ENCODE data around the gene MTRF1. TPM values are rescaled to one million over a fixed set of nuclear protein-coding genes. Genes with fewer than 3 reads are reported as not detected.

MTRF1 gene
- total and polyA plus RNA-seq, 2 of the 4 experiments (the other 2 are of a cell fraction) = 9.7 to 12.4 TPM

GRCh38 chr13:41302743-41303142 is 39.4 kb upstream of the MTRF1 start:
- Histone ChIP-seq H3K9ac (ENCODE audit: low read depth, low read length) (no peak overlapping the region), H2AFZ (replicated peaks; ENCODE audit: low read length, poor library complexity) (no peak overlapping the region), H3K36me3 (ENCODE audit: control insufficient read depth, insufficient read depth, low read length) (no peaks in the 10 kb centered on the region), H4K8ac (ENCODE audit: low read depth in 2 of 2, low read length in 2 of 2) (no peak overlapping the region), H3K4me1 (ENCODE audit: control insufficient read depth, insufficient read depth, low read length) (0 out of 2 replicates have a peak, but pooled peaks cover 4% of the 10 kb centered on the region), H4K91ac (ENCODE audit: insufficient read depth, low read depth, low read length) (no peak overlapping the region), H4K20me1 (ENCODE audit: insufficient read depth, low read length) (no peaks in the 10 kb centered on the region), H3K4me2 (ENCODE audit: low read depth, low read length) (no peak overlapping the region), H2BK20ac (ENCODE audit: low read depth, low read length) (no peak overlapping the region), H3K14ac (replicated peaks; ENCODE audit: low read depth, low read length) (no peak overlapping the region), H3K79me1 (ENCODE audit: low read depth in 1 of 2, low read length in 2 of 2) (no peaks in the 10 kb centered on the region), H2AK5ac (ENCODE audit: low read depth, low read length) (no peak overlapping the region), H3K4ac (ENCODE audit: low read depth, low read length) (no peak overlapping the region), H3K9me1 (ENCODE audit: insufficient read depth, low read length) (no peaks in the 10 kb centered on the region), H2BK5ac (ENCODE audit: low read depth, low read length, poor library complexity, severe bottlenecking) (no peak overlapping the region), H2BK15ac (ENCODE audit: low read depth, low read length) (no peak overlapping the region), H3K23ac (ENCODE audit: low read depth, low read length) (no peak overlapping the region), H2BK120ac (ENCODE audit: low read depth, low read length) (no peak overlapping the region), H3K27ac (ENCODE audit: insufficient read depth, low read length) (no peak overlapping the region), H4K5ac (ENCODE audit: low read depth, low read length) (no peak overlapping the region), H3K27me3 (ENCODE audit: control insufficient read depth, insufficient read depth, low read length) (no peaks in the 10 kb centered on the region), H3K4me3 (ENCODE audit: insufficient read depth, low read depth, low read length) (no peak overlapping the region), H3K18ac (ENCODE audit: low read depth, low read length) (no peak overlapping the region), H2AK9ac (replicated peaks; ENCODE audit: low read depth, low read length, poor library complexity) (no peak overlapping the region), H3K56ac (ENCODE audit: extremely low read depth, insufficient read depth, low read length) (no peak overlapping the region), H3K9me3 (ENCODE audit: control insufficient read depth, insufficient read depth, low read length) (no peaks in the 10 kb centered on the region)
- POLR2A ChIA-PET (ENCODE audit: unreplicated experiment) = no interaction called here
- CTCF ChIA-PET = no interaction called here
- dilution Hi-C loops (cut with HindIII; ENCODE audit: low sequenced_read_pairs, unreplicated experiment) = no loop called here
- ATAC-seq (ENCODE audit: low read depth) (no peak), DNase-seq (no peak)
- in situ Hi-C loops (cut with MboI; ENCODE audit: low sequenced_read_pairs) = loop anchor here (25.0 kb wide), 1 partner anchor 215 kb away; no protein-coding TSS in a partner anchor
- intact Hi-C loops (cut with micrococcal nuclease) = no loop called here
- no TSS peak for BruUV-seq (replicated peaks)
- 100% methylated on average over 1 of the region's 3 CpGs; no CpG with 5 or more reads in 1 of the 2 experiments for WGBS, 2 experiments (ENCODE audit: extremely low coverage in 2 of 2, insufficient read length in 1 of 2)
- TF ChIP-seq BHLHE40 (IDR thresholded peaks at IDR 0.05; ENCODE audit: low read depth, low read length) (no peak), RFX5 (IDR thresholded peaks at IDR 0.05; ENCODE audit: low read depth, low read length) (no peak), RAD21 (IDR thresholded peaks at IDR 0.05; ENCODE audit: low read length) (no peak), CHD1 (IDR thresholded peaks at IDR 0.05; ENCODE audit: low read depth, low read length) (no peak), SMC3 (IDR thresholded peaks at IDR 0.05; ENCODE audit: low read depth, low read length) (no peak), NFE2L2 (IDR thresholded peaks at IDR 0.05; ENCODE audit: low read depth, low read length) (no peak), MAZ (IDR thresholded peaks at IDR 0.05; ENCODE audit: borderline replicate concordance, low read depth, low read length) (no peak), POLR2A (IDR thresholded peaks at IDR 0.05; ENCODE audit: low read depth, low read length) (no peak)

Measured in IMR-90 (cell line).